ENCODE measurements around the gene GZMM. TPM values are rescaled to one million over a fixed set of nuclear protein-coding genes. Genes with fewer than 3 reads are reported as not detected.

The GZMM gene
- total and polyA plus RNA-seq, 8 donors = 0.45 to 1.4 (median 0.70) TPM; not detected in 1

DNA sequence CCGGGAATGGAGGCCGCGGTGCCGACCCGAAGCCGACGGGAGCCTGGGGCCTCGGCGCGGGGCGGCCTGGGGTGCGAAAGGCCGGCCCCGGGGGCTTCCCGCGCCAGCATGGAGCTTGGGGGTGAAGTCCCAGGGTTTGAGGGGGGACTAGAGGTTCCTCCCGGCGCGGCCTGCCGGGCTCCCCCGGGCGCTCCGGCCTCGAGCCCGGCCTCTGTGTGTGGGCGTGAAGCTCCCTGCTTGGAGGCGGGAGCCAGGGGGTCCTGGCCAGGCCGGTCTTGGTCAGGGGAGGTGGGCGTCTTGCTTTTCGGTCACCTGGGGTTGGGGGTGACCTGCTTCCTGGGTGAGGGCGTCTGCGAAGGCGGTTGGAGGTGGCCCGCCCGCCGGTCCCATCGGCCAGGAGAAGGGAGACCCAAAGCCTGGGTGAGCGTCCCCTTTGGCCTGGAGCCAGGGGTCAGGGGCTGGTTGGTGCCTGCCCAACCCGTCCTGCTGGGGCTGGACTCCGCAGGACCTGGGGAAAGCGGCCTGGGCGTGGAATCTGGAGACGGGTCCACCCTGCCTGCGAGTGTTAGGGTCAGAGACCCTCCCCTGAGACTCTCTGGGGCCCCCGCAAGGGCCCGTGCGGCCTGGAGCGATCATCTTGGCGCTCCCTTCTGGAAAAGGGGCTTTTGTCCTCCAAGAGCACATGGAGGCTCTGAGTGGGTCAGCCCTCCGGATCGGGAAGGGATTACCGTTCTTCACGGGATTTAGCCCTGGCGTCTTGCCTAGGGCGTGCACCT is 29.1 kb downstream of the GZMM start:
- Histone ChIP-seq H3K4me1 (peaks cover 16 to 48% of the 10 kb centered on the region in 2 donors), H3K36me3 (peaks cover 0 to 9% of the 10 kb centered on the region in 2 donors), H3K9me3 (no peaks in the 10 kb centered on the region), H3K27ac (peak overlapping the region; percentile 73 to 93), H3K4me3 (peak overlapping the region; percentile 87 to 95), H3K27me3 (no peaks in the 10 kb centered on the region)
- peak in 3 of 4 donors; percentile 53 to 85 (median 67) for DNase-seq
- ATAC-seq = peak; percentile 8
- intact Hi-C loops (cut with DNase I) = no loop called here
- TF ChIP-seq CTCF (IDR thresholded peaks at IDR 0.05) = no peak

GRCh38 chr19:573519-573825 is 29.6 kb downstream of the GZMM start:
- Histone ChIP-seq H3K9me3 (no peaks in the 10 kb centered on the region), H3K27me3 (no peaks in the 10 kb centered on the region), H3K4me1 (peaks cover 16 to 48% of the 10 kb centered on the region in 2 donors), H3K27ac (peak overlapping the region in 1 of 2 donors; percentile 73), H3K4me3 (peak overlapping the region; percentile 87 to 95), H3K36me3 (peaks cover 0 to 13% of the 10 kb centered on the region in 2 donors)
- DNase-seq (no peak), ATAC-seq (no peak)
- intact Hi-C loops (cut with DNase I) = no loop called here
- TF ChIP-seq CTCF (IDR thresholded peaks at IDR 0.05) = no peak

- Histone ChIP-seq H3K4me3 (peak overlapping the region in 1 of 2 donors; percentile 13), H3K27me3 (no peaks in the 10 kb centered on the region), H3K4me1 (peaks cover 16 to 48% of the 10 kb centered on the region in 2 donors), H3K36me3 (peaks cover 0 to 26% of the 10 kb centered on the region in 2 donors), H3K9me3 (no peaks in the 10 kb centered on the region), H3K27ac (no peak overlapping the region)
- peak in 1 of 4 donors; percentile 80 for DNase-seq
- intact Hi-C loops (cut with DNase I) = no loop called here
- ATAC-seq = peak; percentile 2
- TF ChIP-seq CTCF (IDR thresholded peaks at IDR 0.05) = no peak
Measured at GRCh38 chr19:574658-575526, 31.0 kb downstream of the GZMM start.

- H3K4me3 ChIP-seq = no peak overlapping the region
- H3K9me3 ChIP-seq = no peaks in the 10 kb centered on the region
- H3K27me3 ChIP-seq = no peaks in the 10 kb centered on the region
- ATAC-seq (no peak), DNase-seq (peak in 2 of 4 donors; percentile 42 to 67)
- H3K4me1 ChIP-seq = peaks cover 16 to 47% of the 10 kb centered on the region in 2 donors
- TF ChIP-seq CTCF (IDR thresholded peaks at IDR 0.05) = no peak
- intact Hi-C loops (cut with DNase I) = no loop called here
- H3K27ac ChIP-seq = no peak overlapping the region
- peaks cover 0 to 35% of the 10 kb centered on the region in 2 donors for H3K36me3 ChIP-seq
Measured at GRCh38 chr19:575527-576506, 32.0 kb downstream of the GZMM start.

All from left lung (tissue), 10 donors.